ENCODE results near the gene TMCC2.
"Not testable (repeated sequence)": the region's sequence is repeated elsewhere in the genome, so short reads cannot be mapped to it uniquely, and the experiment has no call there.

Gene TMCC2

GRCh38 chr1:205232127-205232820 lies 4.5 kb downstream of the TMCC2 start:
- Histone ChIP-seq H3K4me1 (ENCODE audit: control insufficient read depth, insufficient read depth, low read depth, low read length) (peaks cover 8% of the 10 kb centered on the region), H2AFZ (ENCODE audit: low read depth, low read length) (no peak overlapping the region), H3K4ac (ENCODE audit: low read depth in 1 of 2, low read length in 2 of 2) (no peak overlapping the region), H3K14ac (ENCODE audit: low read length in 2 of 2) (no peak overlapping the region), H2AK5ac (ENCODE audit: low read length, severe bottlenecking) (no peak overlapping the region), H2BK120ac (ENCODE audit: low read depth, low read length) (no peak overlapping the region), H3K27me3 (ENCODE audit: control insufficient read depth in 1 of 2, insufficient read depth in 1 of 2, low read length in 2 of 2) (no peaks in the 10 kb centered on the region), H4K8ac (ENCODE audit: low read length) (no peak overlapping the region), H3K27ac (ENCODE audit: low read length, poor library complexity, severe bottlenecking) (no peak overlapping the region), H3K36me3 (ENCODE audit: control insufficient read depth in 1 of 2, insufficient read depth in 2 of 2, low read depth in 1 of 2, low read length in 2 of 2) (no peaks in the 10 kb centered on the region), H2BK15ac (ENCODE audit: low read depth, poor library complexity, severe bottlenecking) (no peak overlapping the region), H3K9ac (ENCODE audit: low read length) (no peak overlapping the region), H3K9me3 (ENCODE audit: control insufficient read depth, low read length) (no peaks in the 10 kb centered on the region), H3K4me3 (ENCODE audit: insufficient read depth in 1 of 2, low read depth in 1 of 2, low read length in 2 of 2) (no peak overlapping the region), H3K4me2 (ENCODE audit: low read length, poor library complexity, severe bottlenecking) (no peak overlapping the region), H3K18ac (ENCODE audit: low read depth in 1 of 2, low read length in 2 of 2) (no peak overlapping the region), H3K23ac (ENCODE audit: low read length in 2 of 2) (no peak overlapping the region), H2BK5ac (ENCODE audit: low read depth, low read length, poor library complexity, severe bottlenecking) (no peak overlapping the region), H4K91ac (ENCODE audit: low read length) (no peak overlapping the region), H2BK12ac (ENCODE audit: low read length in 2 of 2) (no peak overlapping the region), H3K79me1 (replicated peaks; ENCODE audit: low read length, poor library complexity, severe bottlenecking) (peaks cover 8% of the 10 kb centered on the region)
- DNase-seq: no peak
- 95% methylated on average over 5 of the region's 7 CpGs for whole genome bisulfite sequencing

DNA sequence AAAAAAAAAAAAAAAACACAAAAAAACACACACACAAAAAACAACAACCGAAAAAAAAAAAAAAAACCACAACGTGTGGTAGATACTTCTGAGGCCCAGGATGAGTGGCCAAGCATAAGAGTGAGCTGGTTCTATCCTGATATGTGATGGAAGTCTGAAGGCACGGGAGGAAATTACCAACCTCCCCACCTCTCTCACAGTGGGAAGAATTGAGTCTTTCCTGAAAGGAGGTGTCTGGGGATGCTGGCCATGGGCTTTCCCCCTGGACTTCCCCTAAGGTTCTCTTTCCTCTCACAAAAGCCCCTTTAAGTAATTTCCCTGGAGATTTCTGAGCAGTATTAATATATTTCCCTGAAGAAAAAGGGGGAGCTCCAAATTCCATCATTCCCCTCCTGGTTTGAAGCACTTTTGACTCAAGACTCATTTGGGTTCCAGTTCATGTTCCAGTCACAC lies 5.2 kb downstream of the TMCC2 start:
- no peak overlapping the region for H3K23ac ChIP-seq (ENCODE audit: low read length in 2 of 2)
- H3K4me1 ChIP-seq (ENCODE audit: control insufficient read depth, insufficient read depth, low read depth, low read length): peaks cover 8% of the 10 kb centered on the region
- H3K36me3 ChIP-seq (ENCODE audit: control insufficient read depth in 1 of 2, insufficient read depth in 2 of 2, low read depth in 1 of 2, low read length in 2 of 2): no peaks in the 10 kb centered on the region
- no peak overlapping the region for H3K9ac ChIP-seq (ENCODE audit: low read length)
- H3K9me3 ChIP-seq (ENCODE audit: control insufficient read depth, low read length): no peaks in the 10 kb centered on the region
- H2BK120ac ChIP-seq (ENCODE audit: low read depth, low read length): no peak overlapping the region
- H3K4ac ChIP-seq (ENCODE audit: low read depth in 1 of 2, low read length in 2 of 2): no peak overlapping the region
- 86% methylated on average over 1 of the region's 3 CpGs for WGBS
- H4K8ac ChIP-seq (ENCODE audit: low read length): no peak overlapping the region
- H2BK5ac ChIP-seq (ENCODE audit: low read depth, low read length, poor library complexity, severe bottlenecking): no peak overlapping the region
- no peak overlapping the region for H4K91ac ChIP-seq (ENCODE audit: low read length)
- no peak overlapping the region for H2BK15ac ChIP-seq (ENCODE audit: low read depth, poor library complexity, severe bottlenecking)
- no peak overlapping the region for H2AK5ac ChIP-seq (ENCODE audit: low read length, severe bottlenecking)
- no peak for DNase-seq
- H2BK12ac ChIP-seq (ENCODE audit: low read length in 2 of 2): no peak overlapping the region
- no peak overlapping the region for H3K14ac ChIP-seq (ENCODE audit: low read length in 2 of 2)
- H2AFZ ChIP-seq (ENCODE audit: low read depth, low read length): no peak overlapping the region
- H3K4me3 ChIP-seq (ENCODE audit: insufficient read depth in 1 of 2, low read depth in 1 of 2, low read length in 2 of 2): no peak overlapping the region
- H3K79me1 ChIP-seq (replicated peaks; ENCODE audit: low read length, poor library complexity, severe bottlenecking): peaks cover 9% of the 10 kb centered on the region
- H3K4me2 ChIP-seq (ENCODE audit: low read length, poor library complexity, severe bottlenecking): no peak overlapping the region
- no peaks in the 10 kb centered on the region for H3K27me3 ChIP-seq (ENCODE audit: control insufficient read depth in 1 of 2, insufficient read depth in 1 of 2, low read length in 2 of 2)
- no peak overlapping the region for H3K27ac ChIP-seq (ENCODE audit: low read length, poor library complexity, severe bottlenecking)
- no peak overlapping the region for H3K18ac ChIP-seq (ENCODE audit: low read depth in 1 of 2, low read length in 2 of 2)

DNA sequence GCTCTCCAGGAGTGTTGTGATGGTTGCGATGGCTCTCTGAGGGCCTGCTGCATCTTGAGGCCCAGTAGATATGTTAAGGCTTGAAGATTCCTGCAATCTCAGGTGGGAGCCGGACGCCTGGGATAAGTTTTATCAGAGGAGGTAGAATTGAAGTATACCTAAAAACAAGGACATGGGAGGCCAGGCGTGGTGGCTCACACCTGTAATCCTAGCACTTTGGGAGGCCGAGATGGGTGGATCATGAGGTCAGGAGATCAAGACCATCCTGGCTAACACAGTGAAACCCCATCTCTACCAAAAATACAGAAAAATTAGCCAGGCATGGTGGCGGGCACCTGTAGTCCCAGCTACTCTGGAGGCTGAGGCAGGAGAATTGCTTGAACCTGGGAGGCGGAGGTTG lies 6.2 kb downstream of the TMCC2 start:
- not testable (repeated sequence) for H3K9me3 ChIP-seq (ENCODE audit: control insufficient read depth, low read length); H3K27me3 ChIP-seq (ENCODE audit: control insufficient read depth in 1 of 2, insufficient read depth in 1 of 2, low read length in 2 of 2); DNase-seq; H2BK12ac ChIP-seq (ENCODE audit: low read length in 2 of 2); H3K4me1 ChIP-seq (ENCODE audit: control insufficient read depth, insufficient read depth, low read depth, low read length); H2AK5ac ChIP-seq (ENCODE audit: low read length, severe bottlenecking); H3K9ac ChIP-seq (ENCODE audit: low read length); H3K4me2 ChIP-seq (ENCODE audit: low read length, poor library complexity, severe bottlenecking); H2BK5ac ChIP-seq (ENCODE audit: low read depth, low read length, poor library complexity, severe bottlenecking); H3K4ac ChIP-seq (ENCODE audit: low read depth in 1 of 2, low read length in 2 of 2); H4K91ac ChIP-seq (ENCODE audit: low read length); H3K18ac ChIP-seq (ENCODE audit: low read depth in 1 of 2, low read length in 2 of 2); H3K23ac ChIP-seq (ENCODE audit: low read length in 2 of 2); H3K14ac ChIP-seq (ENCODE audit: low read length in 2 of 2); H2BK120ac ChIP-seq (ENCODE audit: low read depth, low read length); H2BK15ac ChIP-seq (ENCODE audit: low read depth, poor library complexity, severe bottlenecking); H3K4me3 ChIP-seq (ENCODE audit: insufficient read depth in 1 of 2, low read depth in 1 of 2, low read length in 2 of 2); H3K27ac ChIP-seq (ENCODE audit: low read length, poor library complexity, severe bottlenecking); H2AFZ ChIP-seq (ENCODE audit: low read depth, low read length); H3K36me3 ChIP-seq (ENCODE audit: control insufficient read depth in 1 of 2, insufficient read depth in 2 of 2, low read depth in 1 of 2, low read length in 2 of 2); H4K8ac ChIP-seq (ENCODE audit: low read length)
- peaks cover 15% of the 10 kb centered on the region for H3K79me1 ChIP-seq (replicated peaks; ENCODE audit: low read length, poor library complexity, severe bottlenecking)
- WGBS: 96% methylated on average over 7 of the region's 7 CpGs

DNA sequence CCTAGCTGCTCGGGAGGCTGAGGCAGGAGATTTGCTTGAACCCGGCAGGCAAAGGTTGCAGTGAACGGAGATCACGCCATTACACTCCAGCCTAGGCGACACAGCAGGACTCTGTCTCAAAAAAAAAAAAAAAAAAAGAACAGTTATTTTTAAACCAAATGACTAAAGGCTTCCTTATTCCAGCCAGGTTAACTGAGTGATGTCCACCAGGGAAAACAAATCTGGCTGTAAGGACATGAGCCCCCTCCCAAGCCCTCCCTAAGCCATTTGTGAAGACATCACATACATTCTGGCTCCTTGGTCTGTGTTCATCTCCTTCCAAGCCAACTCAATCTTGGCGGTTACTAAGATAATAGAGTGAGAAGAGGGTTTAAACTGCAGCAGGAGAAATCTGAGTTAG lies 8.2 kb downstream of the TMCC2 start:
- Histone ChIP-seq H4K91ac (ENCODE audit: low read length) (no peak overlapping the region), H3K9me3 (ENCODE audit: control insufficient read depth, low read length) (no peaks in the 10 kb centered on the region), H2BK120ac (ENCODE audit: low read depth, low read length) (no peak overlapping the region), H3K4me3 (ENCODE audit: insufficient read depth in 1 of 2, low read depth in 1 of 2, low read length in 2 of 2) (no peak overlapping the region), H3K14ac (ENCODE audit: low read length in 2 of 2) (no peak overlapping the region), H2BK5ac (ENCODE audit: low read depth, low read length, poor library complexity, severe bottlenecking) (no peak overlapping the region), H2BK12ac (ENCODE audit: low read length in 2 of 2) (no peak overlapping the region), H3K4me2 (ENCODE audit: low read length, poor library complexity, severe bottlenecking) (no peak overlapping the region), H3K27ac (ENCODE audit: low read length, poor library complexity, severe bottlenecking) (no peak overlapping the region), H3K23ac (ENCODE audit: low read length in 2 of 2) (no peak overlapping the region), H2AFZ (ENCODE audit: low read depth, low read length) (no peak overlapping the region), H2AK5ac (ENCODE audit: low read length, severe bottlenecking) (no peak overlapping the region), H3K36me3 (ENCODE audit: control insufficient read depth in 1 of 2, insufficient read depth in 2 of 2, low read depth in 1 of 2, low read length in 2 of 2) (no peaks in the 10 kb centered on the region), H3K27me3 (ENCODE audit: control insufficient read depth in 1 of 2, insufficient read depth in 1 of 2, low read length in 2 of 2) (no peaks in the 10 kb centered on the region), H3K79me1 (replicated peaks; ENCODE audit: low read length, poor library complexity, severe bottlenecking) (peaks cover 18% of the 10 kb centered on the region), H2BK15ac (ENCODE audit: low read depth, poor library complexity, severe bottlenecking) (no peak overlapping the region), H3K18ac (ENCODE audit: low read depth in 1 of 2, low read length in 2 of 2) (no peak overlapping the region), H3K4ac (ENCODE audit: low read depth in 1 of 2, low read length in 2 of 2) (no peak overlapping the region), H4K8ac (ENCODE audit: low read length) (no peak overlapping the region), H3K4me1 (ENCODE audit: control insufficient read depth, insufficient read depth, low read depth, low read length) (peaks cover 8% of the 10 kb centered on the region), H3K9ac (ENCODE audit: low read length) (no peak overlapping the region)
- no peak for DNase-seq
- 96% methylated on average over 6 of the region's 6 CpGs for WGBS
